HG03558 (cell line): Measurements from ENCODE around the gene KRTAP4-3.
"Not testable (repeated sequence)": the region's sequence is repeated elsewhere in the genome, so short reads cannot be mapped to it uniquely, and the experiment has no call there.

ENCODE experiments used
- ATAC-seq: cut with Tn5 transposase; IDR thresholded peaks from one replicate; pipeline ENCODE4 v1.9.1; 2021; ENCODE audit warnings: moderate number of reproducible peaks; ENCODE audit not compliant: unreplicated experiment; ENCODE audit errors: extremely low read depth

The KRTAP4-3 gene

GRCh38 chr17:41168121-41168520, at the start of gene KRTAP4-3:
KRTAP4-3 (minus strand) TSS chr17:41168221; CDS start chr17:41168172, 49 bp downstream.
- no peak for ATAC-seq

- ATAC-seq, result no peak
These were observed 47.7 kb upstream of the KRTAP4-3 start for GRCh38 chr17:41215681-41216080.

- no peak for ATAC-seq
These were observed 44.6 kb upstream of the KRTAP4-3 start for GRCh38 chr17:41212524-41213169.

DNA sequence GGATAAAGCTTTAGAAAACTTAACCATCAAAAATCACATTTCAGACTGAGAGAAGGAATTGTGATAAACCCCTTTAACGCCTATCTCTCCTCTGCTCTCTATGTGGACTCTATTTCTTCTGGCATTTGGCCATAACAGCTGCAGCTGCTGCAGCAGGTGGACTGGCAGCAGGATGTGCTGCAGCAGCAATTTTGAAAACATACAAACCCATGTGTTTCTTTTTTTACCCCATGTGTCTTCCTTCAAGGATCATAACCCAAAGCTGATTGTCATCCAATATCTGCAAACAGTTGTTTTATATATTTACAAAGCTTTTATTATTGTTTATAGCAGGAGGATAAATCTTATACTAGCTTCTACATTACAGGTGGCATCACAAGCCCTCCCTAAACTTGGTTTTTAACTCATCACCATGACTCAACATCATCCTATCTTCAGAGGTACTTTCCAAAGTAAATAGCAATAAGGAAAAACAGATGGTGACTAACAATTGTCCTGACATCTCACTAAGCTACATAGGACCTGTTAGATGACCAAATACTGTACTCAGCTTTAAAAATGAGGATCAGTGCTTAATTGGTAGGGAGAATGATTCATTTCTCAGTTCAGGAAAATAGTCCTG, 43.9 kb upstream of the KRTAP4-3 start:
- no peak for ATAC-seq

- no peak for ATAC-seq
These were observed 31.5 kb upstream of the KRTAP4-3 start for GRCh38 chr17:41199421-41200078.

GRCh38 chr17:41196068-41196467, 28.0 kb upstream of the KRTAP4-3 start:
- no peak for ATAC-seq

DNA sequence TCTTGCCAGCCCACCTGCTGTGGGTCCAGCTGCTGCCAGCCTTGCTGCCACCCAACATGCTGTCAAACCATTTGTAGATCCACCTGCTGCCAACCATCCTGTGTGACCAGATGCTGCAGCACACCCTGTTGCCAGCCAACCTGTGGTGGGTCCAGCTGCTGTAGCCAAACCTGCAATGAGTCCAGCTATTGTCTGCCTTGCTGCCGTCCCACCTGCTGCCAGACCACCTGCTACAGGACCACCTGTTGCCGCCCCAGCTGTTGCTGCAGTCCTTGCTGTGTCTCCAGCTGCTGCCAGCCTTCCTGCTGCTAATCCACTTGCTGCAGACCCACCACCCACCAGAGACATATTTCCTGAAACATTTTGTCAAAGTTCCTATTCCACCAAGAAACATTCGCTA, 22.3 kb upstream of the KRTAP4-3 start:
- ATAC-seq, result no peak

GRCh38 chr17:41189837-41190318, 21.9 kb upstream of the KRTAP4-3 start, which contains the start of gene KRTAP9-1:
KRTAP9-1 (plus strand) TSS chr17:41189887; CDS start chr17:41189887, 0 bp downstream.
- ATAC-seq, result not testable (repeated sequence)

- ATAC-seq, result no peak
These were observed 18.9 kb upstream of the KRTAP4-3 start for GRCh38 chr17:41186872-41187271.

- no peak for ATAC-seq
These were observed 17.0 kb upstream of the KRTAP4-3 start for GRCh38 chr17:41185001-41185400.

- ATAC-seq, result no peak
These were observed 16.5 kb upstream of the KRTAP4-3 start, which contains the start of gene KRTAP4-1 for GRCh38 chr17:41184480-41184961. KRTAP4-1 (minus strand) TSS chr17:41184911; CDS start chr17:41184854, 57 bp downstream.

GRCh38 chr17:41178843-41179616, 11.0 kb upstream of the KRTAP4-3 start:
- ATAC-seq, result no peak

GRCh38 chr17:41178341-41178740, 10.3 kb upstream of the KRTAP4-3 start:
- no peak for ATAC-seq

DNA sequence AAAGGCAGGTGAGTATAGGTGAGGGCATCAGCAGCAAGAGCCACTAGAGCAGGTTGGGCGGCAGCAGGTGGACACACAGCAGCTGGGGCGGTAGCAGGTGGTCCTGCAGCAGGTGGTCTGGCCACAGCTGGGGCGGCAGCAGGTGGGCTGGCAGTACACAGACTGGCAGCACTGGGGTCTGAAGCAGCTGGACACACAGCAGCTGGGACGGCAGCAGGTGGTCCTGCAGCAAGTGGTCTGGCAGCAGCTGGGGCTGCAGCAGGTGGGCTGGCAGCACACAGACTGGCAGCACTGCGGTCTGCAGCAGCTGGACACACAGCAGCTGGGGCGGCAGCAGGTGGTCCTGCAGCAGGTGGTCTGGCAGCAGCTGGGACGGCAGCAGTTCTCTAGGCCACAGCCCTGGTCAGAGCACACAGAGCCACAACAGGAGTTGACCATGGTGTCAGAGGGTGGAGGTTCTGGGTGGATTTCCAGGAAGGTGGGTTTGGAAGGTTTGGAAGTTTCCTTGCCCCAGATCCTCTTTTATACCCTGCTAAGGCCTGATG, 9.8 kb upstream of the KRTAP4-3 start, which contains the start of gene KRTAP4-2:
Gene KRTAP4-2 (minus strand): TSS at position 495 of the 545 bp plus-strand sequence. CDS start 57 bp downstream, at position 438.
- ATAC-seq, result no peak

- ATAC-seq, result no peak
These were observed 8.8 kb upstream of the KRTAP4-3 start for GRCh38 chr17:41176744-41177387.

DNA sequence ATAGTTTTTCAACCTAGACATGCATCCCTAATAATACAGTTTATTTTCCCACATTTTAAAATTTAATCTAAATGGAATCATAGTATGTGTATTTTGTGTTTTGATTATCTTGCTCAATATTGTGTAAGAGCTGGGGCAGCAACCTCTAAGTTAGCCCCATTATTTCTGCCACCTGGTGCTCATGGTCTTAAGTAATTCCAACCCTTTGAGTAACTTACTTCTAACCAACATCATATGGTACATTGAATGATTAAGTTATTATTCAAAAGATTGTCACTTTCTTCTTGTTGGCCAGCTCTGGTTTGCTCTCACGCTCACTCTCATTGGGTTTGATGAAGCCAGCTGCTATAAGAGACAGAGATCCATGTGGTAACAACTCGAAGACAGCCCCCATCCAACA, 3.9 kb upstream of the KRTAP4-3 start:
- ATAC-seq, result no peak

GRCh38 chr17:41167561-41167960, 460 bp downstream of the KRTAP4-3 start:
- ATAC-seq, result no peak

DNA sequence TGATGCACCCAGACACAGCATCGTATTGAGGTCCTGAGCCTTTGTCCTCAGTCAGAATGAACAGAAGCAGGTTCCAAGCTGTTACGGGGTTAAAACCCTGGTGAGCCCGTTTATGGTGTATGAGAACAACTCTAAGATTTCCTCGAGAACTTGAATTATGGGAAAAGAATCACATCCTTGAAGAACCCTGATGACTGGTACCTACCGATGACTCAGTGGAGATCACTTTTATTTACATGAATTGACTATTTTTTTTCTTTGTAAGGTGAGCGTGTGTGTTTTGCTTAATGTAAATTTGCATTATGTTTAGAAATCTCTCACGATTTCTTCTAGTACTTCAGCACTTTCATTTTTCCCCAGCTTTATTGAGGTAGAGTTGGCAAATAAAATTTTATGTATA, 4.2 kb downstream of the KRTAP4-3 start:
- no peak for ATAC-seq

GRCh38 chr17:41160648-41161047, 7.4 kb downstream of the KRTAP4-3 start, which contains the start of gene KRTAP4-4:
KRTAP4-4 (minus strand) TSS chr17:41160748; CDS start chr17:41160691, 57 bp downstream.
- no peak for ATAC-seq
